NCI-H1092 treated with DMSO at 0.1 percent for 48 hours (cell line): ENCODE results near the gene STX8.

Source experiments
- DNase-seq: peaks from one replicate; lab custom pipeline; 2025; lab: John Stamatoyannopoulos, UW

The STX8 gene

DNA sequence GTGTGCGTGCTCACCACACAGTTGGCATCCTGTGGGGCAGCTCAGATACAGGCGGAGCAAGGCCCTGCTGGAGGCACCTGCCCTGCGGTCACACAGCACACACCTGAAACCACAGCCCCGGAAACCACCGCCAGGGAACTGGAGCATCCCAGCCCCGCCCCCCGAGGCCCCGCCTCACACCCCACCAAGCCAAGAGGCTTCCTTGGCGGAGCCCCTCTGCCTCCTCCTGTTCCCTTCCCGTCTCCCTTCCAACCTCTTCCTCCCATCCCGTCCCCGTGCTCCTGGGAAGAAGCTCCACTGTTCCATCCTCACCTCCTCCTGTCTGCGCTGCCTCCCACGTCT, 348.9 kb downstream of the STX8 start:
- DNase-seq = no peak

DNA sequence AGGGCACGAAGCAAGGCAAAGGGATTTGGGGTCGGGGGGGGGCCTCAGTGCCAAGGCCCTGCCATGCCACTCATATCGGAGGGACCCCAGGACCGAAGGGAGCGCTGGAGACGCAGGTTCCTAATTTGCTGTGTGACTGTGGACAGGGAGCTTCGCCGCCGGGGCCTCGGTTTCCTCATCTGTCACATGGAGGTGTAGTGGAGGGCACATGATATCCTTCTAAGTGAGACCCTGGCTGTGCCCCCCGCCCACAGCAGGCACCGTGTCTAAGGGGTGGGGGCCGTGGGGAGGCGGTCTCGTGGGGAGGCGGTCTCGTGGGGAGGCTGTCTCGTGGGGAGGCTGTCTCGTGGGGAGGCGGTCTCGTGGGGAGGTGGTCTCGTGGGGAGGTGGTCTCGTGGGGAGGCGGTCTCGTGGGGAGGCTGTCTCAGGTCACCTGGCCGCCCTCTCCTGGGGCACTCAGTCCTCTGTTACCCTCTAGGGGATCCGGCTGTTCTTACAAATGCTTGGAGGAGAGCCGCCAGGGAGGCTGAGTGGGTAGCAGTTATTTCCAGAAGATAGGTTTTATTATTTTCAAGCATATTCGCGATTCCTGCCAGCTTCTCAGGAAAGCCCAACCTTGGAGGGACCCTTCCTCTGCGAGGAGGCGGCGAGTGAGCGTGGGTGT, 349.4 kb downstream of the STX8 start:
- no peak for DNase-seq

DNA sequence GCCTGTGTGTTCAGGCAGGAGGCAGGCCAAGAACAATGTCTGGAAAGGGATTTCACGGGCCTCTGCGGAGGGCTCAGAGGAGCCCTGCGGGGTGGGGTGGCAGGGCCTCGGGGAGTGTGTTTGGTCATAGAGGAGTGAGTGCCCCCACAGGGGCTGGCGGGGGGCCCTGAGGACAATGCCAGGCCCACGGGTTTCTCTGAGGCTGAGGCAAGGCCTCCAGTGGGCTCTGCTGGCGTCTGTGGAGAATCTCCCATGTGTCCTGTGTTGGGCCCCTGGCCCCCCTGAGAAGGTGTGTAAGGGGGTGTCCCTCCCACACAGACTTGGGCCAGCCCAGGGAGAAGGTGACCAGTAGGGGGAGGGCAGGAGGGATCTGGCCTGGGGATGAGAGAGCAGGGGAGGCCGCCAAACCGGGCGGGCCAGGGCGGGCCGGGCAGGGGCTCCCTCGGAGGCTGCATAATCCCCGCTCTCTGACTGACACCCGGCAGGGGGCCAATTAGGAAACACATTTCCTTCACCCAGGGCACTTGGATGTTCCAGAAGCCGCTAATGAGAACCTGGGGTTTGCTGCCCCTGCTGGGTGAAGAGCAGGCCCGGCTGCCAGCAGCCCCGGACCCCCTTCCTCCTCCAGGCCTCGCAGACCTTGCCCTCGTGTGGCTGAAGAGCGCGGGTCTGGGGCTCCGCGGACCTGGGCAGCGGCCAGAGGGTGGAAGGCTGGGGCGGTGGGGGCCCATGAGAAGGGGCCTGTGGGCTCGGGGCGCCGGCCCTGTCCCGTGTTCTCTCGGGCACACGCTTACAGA, 350.1 kb downstream of the STX8 start:
- no peak for DNase-seq

DNA sequence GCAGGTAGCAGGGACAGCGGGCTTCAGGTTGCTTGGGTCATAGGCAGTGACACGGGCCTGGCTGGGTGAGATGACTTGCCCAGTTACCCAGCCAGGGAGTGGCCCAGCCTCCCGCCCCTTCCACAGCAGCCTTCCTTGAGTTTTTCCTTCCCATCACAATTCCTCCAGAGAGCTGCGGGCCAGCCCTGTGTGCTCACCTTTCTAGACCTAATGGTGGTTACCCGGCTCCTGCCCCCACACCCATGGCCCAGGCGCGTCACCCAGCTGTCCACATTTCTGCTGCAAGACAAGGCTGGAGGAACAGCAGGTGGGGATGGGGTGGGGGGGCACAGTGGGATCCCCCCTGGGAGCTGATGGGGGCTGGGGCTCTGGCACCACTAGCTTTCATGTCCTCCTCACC, 351.1 kb downstream of the STX8 start:
- DNase-seq = no peak

DNA sequence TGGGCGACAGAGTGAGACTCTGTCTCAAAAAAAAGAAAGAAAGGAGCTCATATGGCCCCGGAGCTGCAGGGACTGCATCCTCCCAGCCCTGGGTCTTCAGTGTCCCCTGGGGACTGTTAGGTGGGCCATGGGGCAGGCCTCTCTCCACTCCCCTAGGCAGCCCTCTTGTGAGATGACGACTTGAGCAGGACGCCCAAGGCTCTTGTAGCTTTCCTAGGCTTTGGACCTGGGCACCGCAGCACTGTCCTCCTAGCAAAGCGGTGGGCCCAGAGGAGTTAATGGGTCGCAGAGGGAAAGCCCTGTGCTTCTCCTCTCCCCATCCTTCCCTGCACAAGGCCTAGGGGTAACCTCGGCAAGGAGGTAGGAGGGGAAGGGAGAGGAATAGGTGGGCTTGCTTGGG, 352.1 kb downstream of the STX8 start:
- no peak for DNase-seq

DNA sequence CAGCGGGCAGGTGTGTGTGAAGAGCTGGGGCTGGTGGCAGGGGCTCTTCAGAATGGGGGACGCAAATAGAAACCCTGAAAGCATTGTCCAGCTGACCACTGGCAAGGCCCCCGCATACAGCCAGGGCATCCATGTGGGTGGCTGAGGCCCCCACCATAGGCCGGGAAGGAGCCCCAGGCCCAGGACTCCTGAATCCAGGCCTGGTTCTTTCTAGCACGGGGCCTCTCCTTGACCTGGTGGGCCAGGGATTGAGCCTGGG, 353.8 kb downstream of the STX8 start:
- DNase-seq = no peak

DNA sequence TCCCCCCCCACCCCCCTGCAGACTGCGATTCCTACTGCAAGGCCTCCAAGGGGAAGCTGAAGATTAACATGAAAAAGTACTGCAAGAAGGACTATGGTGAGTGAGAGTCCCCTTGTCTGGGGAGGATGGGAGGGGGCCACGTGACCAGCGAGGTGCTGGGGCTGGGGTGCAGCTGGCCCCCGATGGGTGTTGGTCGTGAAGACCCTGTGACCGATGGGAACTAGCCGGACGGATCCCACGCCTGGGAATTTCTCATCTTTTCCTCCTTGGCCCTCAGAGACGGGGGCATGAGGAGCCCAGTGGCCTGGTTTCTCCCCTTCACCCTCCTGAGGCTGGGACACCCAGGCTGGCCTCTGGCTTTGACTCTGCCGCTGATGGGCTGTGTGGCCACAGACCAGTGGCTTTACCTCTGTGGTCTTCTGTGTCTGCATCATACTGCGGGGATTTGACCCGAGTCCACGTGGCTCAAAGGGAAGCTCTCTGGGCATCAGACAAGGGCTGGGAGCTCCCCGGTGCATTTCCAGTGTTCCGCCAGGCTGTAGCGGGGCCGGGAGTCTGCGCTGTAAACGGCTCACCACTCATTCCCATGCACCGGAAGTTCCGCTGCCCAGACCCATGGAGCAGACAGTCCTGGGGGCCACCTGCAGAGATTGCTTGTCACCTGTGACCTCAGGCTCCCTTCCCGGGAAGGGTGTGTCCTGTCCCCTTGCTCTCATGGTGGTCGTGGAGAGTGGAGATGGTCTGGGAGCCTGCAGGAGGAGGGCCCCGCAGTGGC, 354.3 kb downstream of the STX8 start:
- DNase-seq = no peak

DNA sequence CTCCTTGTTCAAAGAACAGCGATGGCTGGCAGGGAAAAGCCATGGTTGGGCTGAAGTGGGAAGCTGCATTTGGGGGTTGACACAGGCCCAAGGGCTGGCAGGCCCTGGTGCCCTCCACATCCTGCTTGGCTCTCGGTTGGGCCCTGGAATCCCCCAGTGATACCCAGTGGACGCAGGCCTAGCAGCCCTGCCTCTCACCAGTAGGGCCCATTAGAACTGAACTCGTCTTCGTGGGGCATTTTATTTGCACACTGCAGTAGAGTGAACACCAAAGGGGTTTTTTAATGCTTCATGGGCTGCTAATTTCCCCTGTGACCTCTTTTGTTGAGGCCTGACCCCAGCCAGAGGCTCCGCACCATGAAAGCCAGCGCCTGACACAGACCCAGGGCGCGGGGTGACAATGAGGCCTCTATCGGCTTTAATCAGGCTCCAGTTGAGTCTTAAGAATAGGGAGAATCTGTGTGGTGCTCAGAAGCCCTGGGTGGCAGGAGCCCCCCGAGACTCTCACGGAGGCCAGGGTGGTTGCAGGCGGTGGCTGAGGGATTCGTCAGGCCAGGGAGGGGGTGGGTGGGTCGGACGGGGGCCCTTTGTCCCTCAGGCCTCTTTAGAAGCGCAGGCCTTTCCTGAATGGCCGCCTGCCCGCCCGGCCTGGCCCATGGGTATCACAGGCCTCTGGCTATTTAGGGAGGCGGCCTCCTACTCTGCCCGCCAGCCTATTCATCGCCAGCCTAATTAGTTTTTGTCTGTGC, 355.0 kb downstream of the STX8 start:
- no peak for DNase-seq

DNA sequence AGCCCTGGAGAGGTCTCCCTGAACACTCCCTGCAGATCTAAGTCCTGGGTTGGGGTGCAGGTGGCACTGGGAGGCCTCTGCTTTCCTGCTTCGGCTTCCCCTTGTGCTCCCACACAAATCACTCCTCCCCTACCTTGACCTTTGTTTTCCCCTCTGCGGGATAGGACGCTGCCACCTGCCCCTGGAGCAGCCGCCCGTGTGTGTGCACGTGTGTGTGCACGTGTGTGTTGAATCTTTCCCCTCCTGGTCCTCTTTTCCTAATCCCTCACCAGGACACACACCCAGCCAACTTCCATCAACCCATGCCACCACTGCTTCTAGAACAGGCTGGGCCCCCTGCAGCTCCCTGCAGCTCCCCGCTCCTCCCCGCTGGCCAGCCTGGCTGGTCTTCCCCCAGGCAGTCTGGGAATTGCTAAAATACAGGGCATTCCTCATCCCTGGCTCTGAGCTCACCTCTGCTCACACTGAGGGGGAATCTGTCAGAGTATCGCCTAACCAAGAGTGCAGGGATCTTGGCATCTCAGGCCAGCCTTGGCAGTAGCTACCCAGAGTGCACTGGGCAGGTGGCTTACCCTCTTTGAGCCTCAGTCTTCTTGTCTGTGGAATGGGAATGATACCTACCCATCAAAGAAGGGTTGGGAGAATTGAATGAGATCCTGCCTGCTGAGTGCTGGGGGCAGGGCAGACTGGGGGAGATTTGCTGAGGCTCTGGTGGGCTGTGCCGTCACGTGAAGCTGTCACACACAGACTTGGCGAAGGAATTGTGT, 355.8 kb downstream of the STX8 start:
- DNase-seq = no peak

DNA sequence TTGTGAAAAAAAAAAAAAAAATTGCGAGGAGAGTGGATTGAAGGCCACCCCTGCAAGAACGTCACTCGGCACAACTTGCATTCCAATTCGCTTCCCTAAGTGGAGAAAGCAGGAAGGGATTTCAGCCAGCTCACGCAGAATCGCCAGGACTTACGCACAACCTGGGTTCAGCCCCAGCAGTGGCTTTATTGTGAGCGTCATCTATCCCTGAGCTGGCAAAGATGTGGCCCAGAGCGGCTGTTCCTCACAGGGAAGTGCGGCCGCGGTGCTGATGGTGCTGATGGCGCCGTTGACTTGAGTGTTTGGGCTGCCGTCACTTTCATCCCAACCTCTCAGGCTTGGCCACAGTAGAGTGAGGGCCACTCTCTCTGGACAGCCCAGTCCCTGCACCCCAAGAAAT, 356.7 kb downstream of the STX8 start:
- no peak for DNase-seq

DNA sequence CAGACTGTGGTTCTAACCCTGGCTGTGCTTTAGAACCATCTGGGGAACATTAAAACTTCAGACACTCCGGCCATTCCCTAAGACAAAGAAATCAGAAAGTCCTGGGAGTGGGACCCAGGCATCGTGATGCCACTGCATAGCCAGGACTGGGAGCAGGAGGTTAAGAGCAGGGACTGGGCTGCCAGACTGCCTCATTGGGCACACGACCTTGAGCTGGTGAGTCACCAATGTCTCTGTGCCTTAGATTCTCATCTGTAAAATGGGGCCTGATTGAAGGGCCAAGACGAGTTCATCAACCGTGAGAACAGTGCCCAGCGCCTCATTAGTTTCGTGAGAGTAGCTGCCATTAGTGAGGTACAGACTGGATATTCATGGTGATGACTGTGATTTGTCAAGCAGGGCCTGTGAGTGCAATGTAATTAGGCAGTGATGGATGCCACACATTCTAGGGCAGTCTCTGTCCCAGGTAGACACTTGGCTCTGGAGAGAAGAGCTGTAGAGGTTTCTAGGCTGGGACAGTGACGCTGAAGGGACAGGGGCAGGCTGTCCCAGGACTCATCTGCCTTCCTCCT, 357.5 kb downstream of the STX8 start:
- no peak for DNase-seq

DNA sequence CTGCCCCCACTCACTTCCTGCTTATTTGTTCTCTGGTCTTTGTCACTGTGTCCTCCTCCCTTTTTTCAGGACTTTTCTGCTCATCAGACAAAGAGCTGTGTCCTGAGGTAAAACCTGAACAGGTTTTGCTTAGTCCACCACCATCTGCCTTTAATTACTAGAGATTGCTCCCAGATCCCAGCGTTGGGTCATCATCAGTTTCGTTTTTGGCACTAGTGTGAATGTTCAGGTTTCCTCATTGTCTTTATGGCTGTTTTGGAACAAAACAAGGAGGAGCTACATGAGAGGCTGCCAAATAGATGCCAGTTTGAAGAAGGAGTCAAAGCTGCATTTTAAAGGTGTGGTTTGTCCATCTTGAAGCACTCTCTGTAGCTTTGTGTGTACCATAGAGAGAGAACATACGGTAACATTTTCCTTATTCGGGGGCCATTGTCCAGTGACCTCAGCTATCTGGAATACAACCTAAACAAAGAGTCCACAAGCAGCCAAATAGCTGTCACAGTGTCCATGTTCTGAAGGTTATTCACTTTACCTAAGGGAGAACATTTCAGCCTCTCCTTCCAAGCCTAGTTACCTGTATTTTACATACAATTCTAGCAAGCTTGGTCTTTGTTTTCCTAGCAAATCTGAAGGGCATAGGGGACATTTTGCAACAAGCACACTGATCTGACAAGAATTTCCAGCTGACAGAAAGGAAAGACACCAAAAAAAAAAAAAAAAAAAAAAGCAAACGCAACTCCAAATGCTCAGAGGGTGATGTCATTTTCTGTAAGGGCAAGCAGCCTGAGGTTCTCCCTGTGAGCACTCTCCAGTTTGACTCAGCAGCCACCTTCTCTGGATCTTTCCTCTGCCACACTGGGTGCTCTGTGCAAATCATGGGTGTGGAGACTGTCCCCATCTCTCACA, 358.2 kb downstream of the STX8 start:
- no peak for DNase-seq

DNA sequence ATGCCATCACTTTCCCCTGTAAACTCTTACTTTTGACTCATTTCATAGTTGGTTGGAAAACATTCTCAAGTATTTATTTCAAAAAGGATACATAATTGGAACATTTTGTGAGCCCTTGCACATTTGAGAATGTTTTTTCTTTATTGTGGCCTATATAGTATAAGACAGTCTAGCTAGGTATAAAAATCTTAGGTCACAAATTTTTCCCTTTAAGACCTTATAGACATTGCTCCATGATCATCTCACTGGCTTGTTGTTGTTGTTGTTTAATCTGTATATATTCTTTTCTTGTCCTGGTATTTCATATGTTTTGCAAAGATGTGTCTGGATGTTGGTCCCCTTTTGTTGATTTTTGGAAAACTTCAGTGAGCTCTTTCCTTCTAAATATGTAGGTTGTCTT, 360.2 kb downstream of the STX8 start:
- DNase-seq = no peak

DNA sequence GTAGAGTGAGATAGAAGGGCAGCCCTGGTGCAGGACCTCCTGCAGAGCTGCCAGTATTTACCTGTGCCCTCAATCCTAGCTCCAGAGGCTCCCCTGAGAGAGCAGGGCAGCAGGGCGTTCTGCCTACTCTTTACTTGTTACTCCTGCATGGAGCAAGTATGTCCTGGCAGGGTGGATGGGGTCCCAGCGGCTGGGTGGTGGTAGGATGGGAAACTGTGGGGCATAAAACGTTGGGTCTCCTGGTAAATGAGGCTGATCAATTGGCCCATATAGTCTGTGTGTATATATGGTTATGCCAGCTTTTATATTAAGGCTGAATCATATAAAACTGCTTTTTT, 362.3 kb downstream of the STX8 start:
- DNase-seq = no peak

DNA sequence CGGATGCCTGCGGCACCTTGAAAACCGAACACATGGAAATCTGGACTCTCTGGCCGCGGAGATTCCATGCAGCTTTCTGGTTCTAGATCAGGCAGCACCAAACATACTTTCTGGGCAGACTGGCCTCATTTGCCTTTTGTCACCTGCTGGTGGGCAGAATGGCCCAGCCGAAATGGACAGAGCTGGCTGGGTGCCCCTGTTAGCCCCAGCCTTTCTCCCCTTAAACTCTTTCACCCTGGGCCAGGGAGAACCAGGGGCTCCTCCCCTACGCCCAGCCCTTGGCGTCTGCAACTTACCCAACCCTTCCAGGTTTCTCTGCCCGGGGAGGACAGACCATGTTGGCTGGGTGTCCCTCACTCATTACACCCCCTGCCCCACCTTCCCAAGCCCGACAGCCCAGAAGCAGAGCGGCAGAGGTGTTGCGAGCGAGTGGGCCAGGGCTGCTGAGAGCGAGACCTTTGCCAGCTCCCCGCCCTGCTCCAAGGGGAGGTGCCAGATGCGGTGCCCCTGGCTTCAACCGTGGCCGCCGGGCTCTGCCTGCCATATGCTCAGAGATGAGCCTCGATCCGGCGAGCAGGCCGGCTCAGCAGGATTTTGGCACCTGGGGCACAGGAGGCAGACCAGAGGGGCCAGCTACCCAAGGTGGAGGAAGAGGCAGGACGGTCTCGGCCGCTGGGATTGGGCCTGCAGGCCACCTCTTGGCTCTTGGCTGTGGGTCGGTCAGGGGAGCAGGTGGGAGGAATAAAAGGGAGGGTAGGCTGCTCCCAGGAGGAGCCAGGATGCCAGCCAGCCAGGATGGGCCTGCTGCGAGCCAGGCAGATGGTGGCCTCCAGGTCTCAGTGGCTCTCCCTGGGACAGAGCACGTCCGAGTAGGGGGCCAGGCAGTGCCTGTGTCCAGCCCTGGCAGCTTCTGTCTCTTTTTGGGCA, 363.0 kb downstream of the STX8 start:
- no peak for DNase-seq

DNA sequence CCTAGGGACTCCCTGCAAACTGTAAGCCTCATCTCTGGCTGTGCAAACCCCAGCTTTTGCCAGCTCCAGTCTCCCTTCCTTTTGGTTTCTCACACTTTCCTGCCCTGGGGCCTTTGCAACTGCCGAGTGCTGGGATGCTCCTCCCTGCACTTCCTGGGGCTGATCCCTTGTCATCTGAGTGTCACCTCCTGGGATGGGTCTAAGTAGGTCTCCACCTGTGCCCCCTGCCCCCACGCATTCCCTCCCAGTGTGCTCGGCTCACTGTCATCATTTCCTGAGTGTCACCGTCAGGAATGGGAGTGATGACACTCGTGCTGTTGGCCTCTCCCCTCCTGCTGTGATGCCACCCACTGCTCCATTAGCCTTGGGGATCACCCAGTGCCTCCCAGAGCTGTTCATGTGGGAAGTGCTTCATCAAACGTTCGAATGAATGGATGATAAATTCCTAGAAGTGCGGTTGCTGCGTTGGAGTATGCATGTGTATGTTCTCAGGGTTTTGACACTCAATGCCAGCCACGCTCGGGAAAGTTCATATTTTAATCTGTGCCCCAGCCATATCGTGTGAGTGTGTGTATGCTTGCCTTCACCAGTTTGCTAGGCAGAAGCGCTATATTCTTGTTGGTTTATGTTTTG, 364.4 kb downstream of the STX8 start:
- DNase-seq = no peak

DNA sequence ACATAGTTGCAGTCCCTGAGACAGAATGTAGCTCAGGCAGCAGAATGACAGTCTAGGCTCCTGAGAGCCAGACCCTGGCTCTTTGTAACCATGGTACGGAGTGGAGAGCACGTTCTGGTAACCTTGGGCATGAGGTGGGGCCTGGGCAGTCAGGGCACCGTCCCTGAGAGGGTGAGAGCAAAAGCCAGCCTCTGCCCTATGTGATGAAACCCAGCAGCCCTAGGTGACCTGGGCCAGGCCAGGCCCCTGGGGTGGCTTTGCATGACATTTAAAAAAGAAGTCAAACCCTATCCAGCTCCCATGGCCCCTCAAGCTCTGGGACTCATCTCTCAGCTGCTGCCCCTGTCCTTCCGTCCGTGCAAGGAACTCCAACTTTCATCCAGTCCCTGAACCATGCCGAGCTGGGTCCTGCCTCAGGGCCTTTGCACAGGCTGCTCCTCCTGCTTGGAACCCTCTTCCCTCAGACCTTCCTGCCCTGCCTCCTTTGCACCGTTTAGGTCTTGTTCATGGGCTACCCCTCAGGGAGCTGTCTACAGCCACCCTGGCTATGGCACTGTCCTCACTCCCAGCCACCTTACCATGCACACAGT, 365.7 kb downstream of the STX8 start:
- no peak for DNase-seq

DNA sequence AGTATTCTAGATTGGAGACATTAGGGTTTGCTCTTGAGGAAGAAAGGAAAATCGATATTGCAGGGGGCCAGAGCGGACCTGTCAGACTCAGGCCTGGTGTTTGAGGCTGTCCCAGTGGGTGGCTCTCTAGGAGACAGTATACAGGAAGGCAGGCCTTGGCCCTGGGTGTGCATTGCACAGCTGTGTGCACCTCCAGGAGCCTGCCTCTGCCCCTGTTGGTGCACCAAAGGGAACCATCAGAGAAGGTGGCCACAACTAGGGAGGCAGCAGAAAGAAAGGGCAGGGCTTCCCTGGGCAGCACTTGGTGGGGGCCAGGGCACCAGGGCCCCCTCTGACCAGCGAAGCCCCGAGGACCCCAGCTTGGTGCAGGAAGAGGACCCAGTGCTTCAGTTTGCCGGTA, 366.3 kb downstream of the STX8 start:
- no peak for DNase-seq
